OCI-LY1 (cell line): Measurements from ENCODE around the gene HIPK3.
A peak's percentile ranks its signal among the peaks of the same experiment; 100 is the strongest.

Source experiments
- H2AFZ ChIP-seq: fragments of 200-600 bp; sonication (generic), shearing (Covaris generic); 2 replicates; pipeline ENCODE4 v1.6.0; 2014; ENCODE audit warnings: antibody characterized with exemption, mild to moderate bottlenecking, low read length
- H3F3A ChIP-seq: fragments of 200-600 bp; sonication (generic), shearing (Covaris generic); 2 replicates; pipeline ENCODE4 v1.6.0; 2014; ENCODE audit warnings: mild to moderate bottlenecking, antibody characterized with exemption, low read length, moderate library complexity; ENCODE audit not compliant: insufficient read depth
- H3K27ac ChIP-seq: fragments of 200-600 bp; sonication (generic); 2 replicates; pipeline ENCODE4 v1.5.1; 2014; ENCODE audit warnings: low read length, mixed run types, mild to moderate bottlenecking, low read depth; ENCODE audit not compliant: poor library complexity, severe bottlenecking
- H3K27me3 ChIP-seq: fragments of 200-600 bp; sonication (generic); 2 replicates; pipeline ENCODE4 v1.6.0; 2014; ENCODE audit warnings: antibody characterized with exemption, mild to moderate bottlenecking, low read length, moderate library complexity; ENCODE audit not compliant: insufficient read depth
- H3K36me3 ChIP-seq: fragments of 200-600 bp; sonication (generic); 2 replicates; pipeline ENCODE4 v1.6.1; 2014; ENCODE audit warnings: mild to moderate bottlenecking, antibody characterized with exemption, low read length, moderate library complexity, mixed read lengths; ENCODE audit not compliant: insufficient read depth
- H3K4me1 ChIP-seq: fragments of 200-600 bp; sonication (generic); 2 replicates; pipeline ENCODE4 v1.5.1; 2014; ENCODE audit warnings: mild to moderate bottlenecking, low read length, moderate library complexity; ENCODE audit not compliant: insufficient read depth, severe bottlenecking
- H3K4me2 ChIP-seq: fragments of 200-600 bp; sonication (generic), shearing (Covaris generic); 2 replicates; pipeline ENCODE4 v1.6.1; 2014; ENCODE audit warnings: low read length
- H3K4me3 ChIP-seq: fragments of 200-600 bp; sonication (generic); 2 replicates; pipeline ENCODE4 v1.5.1; 2014; ENCODE audit warnings: low read length, low read depth, mild to moderate bottlenecking, mixed read lengths; ENCODE audit not compliant: poor library complexity, severe bottlenecking
- H3K79me2 ChIP-seq: fragments of 200-600 bp; shearing (Covaris generic); 2 replicates; pipeline ENCODE4 v1.6.1; 2016; ENCODE audit warnings: mixed run types, low read length, mixed read lengths; ENCODE audit not compliant: insufficient read depth
- H3K9ac ChIP-seq: fragments of 200-600 bp; sonication (generic), shearing (Covaris generic); 2 replicates; pipeline ENCODE4 v1.6.1; 2014; ENCODE audit warnings: mild to moderate bottlenecking, low read length, mixed read lengths
- H3K9me2 ChIP-seq: fragments of 200-600 bp; sonication (generic), shearing (Covaris generic); 2 replicates; pipeline ENCODE4 v1.6.1; 2014; ENCODE audit warnings: low read depth, mild to moderate bottlenecking, low read length, mixed read lengths
- H3K9me3 ChIP-seq: fragments of 200-600 bp; shearing (Covaris generic); 2 replicates; pipeline ENCODE4 v1.6.1; 2014; ENCODE audit warnings: low read length, mixed read lengths
- H4K20me1 ChIP-seq: fragments of 200-600 bp; sonication (generic), shearing (Covaris generic); 2 replicates; pipeline ENCODE4 v1.6.0; 2016; ENCODE audit warnings: mild to moderate bottlenecking, low read length; ENCODE audit not compliant: insufficient read depth
- EZH2 ChIP-seq: fragments of 200-600 bp; sonication (generic), shearing (Covaris generic); IDR thresholded peaks from 2 replicates; pipeline ENCODE4 v1.8.0; 2017; ENCODE audit warnings: borderline replicate concordance, mixed run types, mild to moderate bottlenecking, antibody characterized with exemption, low read length, moderate library complexity, mixed read lengths
- TF ChIP-seq, protein P1 (sequence below): fragments of 200-600 bp; sonication (generic), shearing (Covaris generic); IDR thresholded peaks from 2 replicates; pipeline ENCODE4 v1.5.1; 2017; ENCODE audit warnings: mild to moderate bottlenecking, antibody characterized with exemption, low read length, moderate library complexity, mixed read lengths

Gene HIPK3

GRCh38 chr11:33383920-33384209 lies 126.7 kb downstream of the HIPK3 start:
- no peaks in the 10 kb centered on the region for H3F3A ChIP-seq

DNA sequence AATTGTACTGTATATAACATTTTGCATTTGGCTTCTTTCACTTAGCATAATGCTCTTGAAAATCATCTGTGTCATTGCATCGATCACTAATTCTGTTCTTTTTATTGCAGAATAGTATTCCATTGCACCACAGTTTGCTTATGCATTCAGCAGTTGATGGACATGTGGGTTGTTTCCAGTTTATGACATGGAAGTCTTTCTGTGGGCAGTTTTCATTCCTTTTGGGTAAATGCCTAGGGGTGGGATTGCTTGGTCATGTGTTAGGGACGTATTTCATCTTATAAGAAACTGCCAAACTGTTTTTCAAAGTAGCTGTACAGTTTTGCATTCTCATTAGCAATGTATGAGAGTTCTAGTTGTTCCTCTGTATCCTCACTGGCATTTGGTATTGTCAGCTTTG lies 127.0 kb downstream of the HIPK3 start:
- Histone ChIP-seq H3K4me1 (peaks cover 29% of the 10 kb centered on the region), H3K36me3 (no peaks in the 10 kb centered on the region), H3K9me2 (no peaks in the 10 kb centered on the region), H3F3A (no peaks in the 10 kb centered on the region), H3K27ac (no peak overlapping the region), H3K4me3 (no peak overlapping the region), H3K9ac (no peak overlapping the region), H3K79me2 (no peaks in the 10 kb centered on the region), H4K20me1 (no peaks in the 10 kb centered on the region), H3K4me2 (no peak overlapping the region), H2AFZ (no peak overlapping the region), H3K27me3 (no peaks in the 10 kb centered on the region), H3K9me3 (no peaks in the 10 kb centered on the region; the same call in 1 of the 2 replicates)
- TF ChIP-seq, protein P1, sequence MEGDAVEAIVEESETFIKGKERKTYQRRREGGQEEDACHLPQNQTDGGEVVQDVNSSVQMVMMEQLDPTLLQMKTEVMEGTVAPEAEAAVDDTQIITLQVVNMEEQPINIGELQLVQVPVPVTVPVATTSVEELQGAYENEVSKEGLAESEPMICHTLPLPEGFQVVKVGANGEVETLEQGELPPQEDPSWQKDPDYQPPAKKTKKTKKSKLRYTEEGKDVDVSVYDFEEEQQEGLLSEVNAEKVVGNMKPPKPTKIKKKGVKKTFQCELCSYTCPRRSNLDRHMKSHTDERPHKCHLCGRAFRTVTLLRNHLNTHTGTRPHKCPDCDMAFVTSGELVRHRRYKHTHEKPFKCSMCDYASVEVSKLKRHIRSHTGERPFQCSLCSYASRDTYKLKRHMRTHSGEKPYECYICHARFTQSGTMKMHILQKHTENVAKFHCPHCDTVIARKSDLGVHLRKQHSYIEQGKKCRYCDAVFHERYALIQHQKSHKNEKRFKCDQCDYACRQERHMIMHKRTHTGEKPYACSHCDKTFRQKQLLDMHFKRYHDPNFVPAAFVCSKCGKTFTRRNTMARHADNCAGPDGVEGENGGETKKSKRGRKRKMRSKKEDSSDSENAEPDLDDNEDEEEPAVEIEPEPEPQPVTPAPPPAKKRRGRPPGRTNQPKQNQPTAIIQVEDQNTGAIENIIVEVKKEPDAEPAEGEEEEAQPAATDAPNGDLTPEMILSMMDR, result no peak
- no peak for TF ChIP-seq EZH2

More at GRCh38 chr11:33383920-33384209, 126.7 kb downstream of the HIPK3 start:
- H3K36me3 ChIP-seq, result no peaks in the 10 kb centered on the region
- no peaks in the 10 kb centered on the region for H4K20me1 ChIP-seq
- no peaks in the 10 kb centered on the region for H3K79me2 ChIP-seq
- H3K27ac ChIP-seq, result no peak overlapping the region
- H3K4me3 ChIP-seq, result no peak overlapping the region
- TF ChIP-seq, protein P1, result no peak
- TF ChIP-seq EZH2, result no peak
- no peak overlapping the region for H2AFZ ChIP-seq
- H3K9me2 ChIP-seq, result no peaks in the 10 kb centered on the region
- H3K9me3 ChIP-seq, result no peaks in the 10 kb centered on the region; the same call in 1 of the 2 replicates
- H3K9ac ChIP-seq, result no peak overlapping the region
- H3K27me3 ChIP-seq, result no peaks in the 10 kb centered on the region
- 0 out of 2 replicates have a peak overlapping the region, but pooled peaks have one; percentile 20 for H3K4me2 ChIP-seq
- peaks cover 26% of the 10 kb centered on the region for H3K4me1 ChIP-seq

DNA sequence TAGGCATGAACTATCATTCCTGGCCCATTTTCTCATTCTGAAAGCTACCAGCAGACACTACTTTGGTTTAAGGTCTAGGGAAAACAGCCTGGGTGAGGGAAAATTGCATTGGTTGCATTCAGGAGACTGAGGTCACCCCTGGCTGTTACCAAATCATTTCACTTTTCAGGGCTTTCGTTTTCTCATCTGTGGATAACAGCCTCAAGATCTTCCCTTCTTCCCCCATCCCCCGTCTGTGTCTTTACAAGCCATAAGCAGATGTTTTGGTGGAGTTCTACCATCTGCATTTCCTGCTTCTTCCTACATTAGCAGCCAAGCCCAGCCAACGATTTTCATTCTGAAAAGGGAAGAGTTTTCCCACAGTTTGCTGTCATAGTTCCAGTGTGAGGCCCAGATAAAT lies 130.4 kb downstream of the HIPK3 start:
- no peak overlapping the region for H3K9ac ChIP-seq
- H3K79me2 ChIP-seq, result no peaks in the 10 kb centered on the region
- H3K4me3 ChIP-seq, result no peak overlapping the region

More for the DNA sequence above, 130.4 kb downstream of the HIPK3 start:
- H2AFZ ChIP-seq, result no peak overlapping the region
- H3K36me3 ChIP-seq, result no peaks in the 10 kb centered on the region
- TF ChIP-seq, protein P1, result no peak
- TF ChIP-seq EZH2, result no peak
- H3K9me3 ChIP-seq, result no peaks in the 10 kb centered on the region; the same call in 1 of the 2 replicates
- H4K20me1 ChIP-seq, result no peaks in the 10 kb centered on the region
- no peak overlapping the region for H3K4me2 ChIP-seq
- H3K9me2 ChIP-seq, result no peaks in the 10 kb centered on the region
- H3K27ac ChIP-seq, result peak overlapping the region; percentile 26
- H3F3A ChIP-seq, result no peaks in the 10 kb centered on the region
- H3K27me3 ChIP-seq, result no peaks in the 10 kb centered on the region
- peaks cover 34% of the 10 kb centered on the region for H3K4me1 ChIP-seq
